MM.1S (cell line): ENCODE data around the gene TBPL2.

ENCODE experiments used
- DNase-seq: peaks from one replicate; pipeline ENCODE4 v3.0.0-alpha.2; 2015
- H2AFZ ChIP-seq: fragments of 300-600 bp; sonication (generic); 2 replicates; pipeline ENCODE4 v1.6.0; 2016; ENCODE audit warnings: antibody characterized with exemption, low read length
- H3F3A ChIP-seq: fragments of 300-600 bp; sonication (generic); 2 replicates; pipeline ENCODE4 v1.6.1; 2016; ENCODE audit warnings: mild to moderate bottlenecking, antibody characterized with exemption, low read length, moderate library complexity, mixed read lengths; ENCODE audit not compliant: insufficient read depth
- H3K27ac ChIP-seq: fragments of 300-600 bp; sonication (generic); 2 replicates; pipeline ENCODE4 v1.5.1; 2016; ENCODE audit warnings: mild to moderate bottlenecking, low read length
- H3K27me3 ChIP-seq: fragments of 300-600 bp; sonication (generic); replicated peaks from 2 replicates; pipeline ENCODE4 v1.6.0; 2016; ENCODE audit warnings: low read length; ENCODE audit not compliant: insufficient read depth
- H3K36me3 ChIP-seq: fragments of 300-600 bp; sonication (generic); replicated peaks from 2 replicates; pipeline ENCODE4 v1.6.1; 2016; ENCODE audit warnings: mild to moderate bottlenecking, low read length, mixed read lengths; ENCODE audit not compliant: insufficient read depth
- H3K4me1 ChIP-seq: fragments of 300-600 bp; sonication (generic); 2 replicates; pipeline ENCODE4 v1.6.1; 2016; ENCODE audit warnings: low read length, mixed read lengths
- H3K4me2 ChIP-seq: fragments of 300-600 bp; sonication (generic); 2 replicates; pipeline ENCODE4 v1.6.0; 2016; ENCODE audit warnings: low read depth, low read length
- H3K4me3 ChIP-seq: fragments of 300-600 bp; sonication (generic); 2 replicates; pipeline ENCODE4 v1.5.1; 2016; ENCODE audit warnings: low read length, mixed read lengths
- H3K79me2 ChIP-seq: fragments of 300-600 bp; sonication (generic); 2 replicates; pipeline ENCODE4 v1.6.1; 2016; ENCODE audit warnings: mixed run types, low read length, mixed read lengths
- H3K9ac ChIP-seq: fragments of 300-600 bp; sonication (generic); 2 replicates; pipeline ENCODE4 v1.6.1; 2016; ENCODE audit warnings: low read length, mixed read lengths
- H3K9me2 ChIP-seq: fragments of 300-600 bp; sonication (generic); replicated peaks from 2 replicates; pipeline ENCODE4 v1.6.1; 2016; ENCODE audit warnings: mild to moderate bottlenecking, low read length, mixed read lengths; ENCODE audit not compliant: insufficient read depth
- H3K9me3 ChIP-seq: fragments of 300-600 bp; sonication (generic); replicated peaks from 2 replicates; pipeline ENCODE4 v1.6.1; 2016; ENCODE audit warnings: mild to moderate bottlenecking, low read length, mixed read lengths; ENCODE audit not compliant: insufficient read depth
- H4K20me1 ChIP-seq: fragments of 300-600 bp; sonication (generic); 2 replicates; pipeline ENCODE4 v1.6.1; 2016; ENCODE audit warnings: mild to moderate bottlenecking, low read length, moderate library complexity, mixed read lengths; ENCODE audit not compliant: insufficient read depth
- EZH2 ChIP-seq: fragments of 300-600 bp; sonication (generic); optimal IDR thresholded peaks from 2 replicates; pipeline ENCODE3; 2017; ENCODE audit warnings: low read depth, mild to moderate bottlenecking, antibody characterized with exemption, low read length, mixed read lengths
- EZH2phosphoT487 ChIP-seq: fragments of 300-600 bp; sonication (generic); IDR thresholded peaks from 2 replicates; pipeline ENCODE4 v1.6.1; 2018; ENCODE audit warnings: antibody characterized with exemption, low read length
- TF ChIP-seq, protein P1 (sequence below): fragments of 300-600 bp; sonication (generic); IDR thresholded peaks from 2 replicates; pipeline ENCODE4 v1.5.1; 2016; ENCODE audit warnings: antibody characterized with exemption, low read length, mixed read lengths

Gene TBPL2

DNA sequence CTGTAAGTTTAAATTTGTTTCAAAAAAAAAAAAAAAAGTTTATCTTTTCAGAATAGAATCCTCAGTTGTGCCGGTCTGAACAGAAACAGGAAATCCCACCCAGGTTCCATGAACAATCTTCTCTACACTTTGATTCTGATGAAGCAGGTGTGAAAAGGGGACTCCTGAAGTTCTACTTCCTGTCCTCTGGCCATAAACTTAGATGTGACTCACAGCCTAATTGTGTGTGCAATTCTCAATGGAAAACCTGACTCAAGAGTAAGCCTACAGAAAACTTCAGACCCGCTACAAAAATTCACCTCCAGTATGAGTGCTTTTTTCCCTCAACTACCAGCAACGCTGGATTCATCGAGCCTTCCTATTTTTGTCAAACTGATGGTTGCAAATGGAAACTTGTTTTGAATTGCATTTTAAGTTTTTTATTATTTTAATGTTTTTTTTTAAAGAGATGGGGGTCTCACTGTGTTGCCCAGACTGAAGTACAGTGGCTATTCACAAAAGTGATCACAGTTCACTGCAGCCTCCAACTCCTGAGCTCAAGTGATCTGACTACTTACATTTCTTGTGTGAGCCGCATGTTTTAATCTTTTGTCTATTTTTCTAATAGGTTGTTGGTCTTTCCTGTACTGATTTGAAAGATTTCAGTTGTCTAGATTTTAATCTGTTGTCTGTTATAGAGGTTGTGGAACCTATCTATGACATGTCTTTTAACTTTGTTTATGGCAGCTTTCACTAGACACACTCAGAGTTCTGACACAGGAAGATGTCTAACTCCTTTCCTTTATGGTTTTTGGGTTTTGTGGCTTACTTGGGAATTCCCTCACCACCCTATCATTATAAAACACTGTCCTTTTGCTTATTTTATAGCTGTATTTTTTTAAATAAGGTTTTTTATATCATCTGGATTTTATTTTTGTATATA lies 66.4 kb downstream of the TBPL2 start:
- H3K4me3 ChIP-seq: no peak overlapping the region
- H3K27me3 ChIP-seq: no peaks in the 10 kb centered on the region
- H3K9ac ChIP-seq: no peak overlapping the region
- H3F3A ChIP-seq: no peaks in the 10 kb centered on the region
- H3K9me2 ChIP-seq: no peaks in the 10 kb centered on the region
- no peak for DNase-seq
- no peak overlapping the region for H3K4me2 ChIP-seq
- H2AFZ ChIP-seq: no peak overlapping the region
- no peaks in the 10 kb centered on the region for H3K9me3 ChIP-seq
- no peaks in the 10 kb centered on the region for H3K4me1 ChIP-seq
- H4K20me1 ChIP-seq: no peaks in the 10 kb centered on the region
- H3K27ac ChIP-seq: no peak overlapping the region
- no peaks in the 10 kb centered on the region for H3K36me3 ChIP-seq
- H3K79me2 ChIP-seq: no peaks in the 10 kb centered on the region
- TF ChIP-seq EZH2: no peak
- TF ChIP-seq, protein P1, sequence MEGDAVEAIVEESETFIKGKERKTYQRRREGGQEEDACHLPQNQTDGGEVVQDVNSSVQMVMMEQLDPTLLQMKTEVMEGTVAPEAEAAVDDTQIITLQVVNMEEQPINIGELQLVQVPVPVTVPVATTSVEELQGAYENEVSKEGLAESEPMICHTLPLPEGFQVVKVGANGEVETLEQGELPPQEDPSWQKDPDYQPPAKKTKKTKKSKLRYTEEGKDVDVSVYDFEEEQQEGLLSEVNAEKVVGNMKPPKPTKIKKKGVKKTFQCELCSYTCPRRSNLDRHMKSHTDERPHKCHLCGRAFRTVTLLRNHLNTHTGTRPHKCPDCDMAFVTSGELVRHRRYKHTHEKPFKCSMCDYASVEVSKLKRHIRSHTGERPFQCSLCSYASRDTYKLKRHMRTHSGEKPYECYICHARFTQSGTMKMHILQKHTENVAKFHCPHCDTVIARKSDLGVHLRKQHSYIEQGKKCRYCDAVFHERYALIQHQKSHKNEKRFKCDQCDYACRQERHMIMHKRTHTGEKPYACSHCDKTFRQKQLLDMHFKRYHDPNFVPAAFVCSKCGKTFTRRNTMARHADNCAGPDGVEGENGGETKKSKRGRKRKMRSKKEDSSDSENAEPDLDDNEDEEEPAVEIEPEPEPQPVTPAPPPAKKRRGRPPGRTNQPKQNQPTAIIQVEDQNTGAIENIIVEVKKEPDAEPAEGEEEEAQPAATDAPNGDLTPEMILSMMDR: no peak
- no peak for TF ChIP-seq EZH2phosphoT487

DNA sequence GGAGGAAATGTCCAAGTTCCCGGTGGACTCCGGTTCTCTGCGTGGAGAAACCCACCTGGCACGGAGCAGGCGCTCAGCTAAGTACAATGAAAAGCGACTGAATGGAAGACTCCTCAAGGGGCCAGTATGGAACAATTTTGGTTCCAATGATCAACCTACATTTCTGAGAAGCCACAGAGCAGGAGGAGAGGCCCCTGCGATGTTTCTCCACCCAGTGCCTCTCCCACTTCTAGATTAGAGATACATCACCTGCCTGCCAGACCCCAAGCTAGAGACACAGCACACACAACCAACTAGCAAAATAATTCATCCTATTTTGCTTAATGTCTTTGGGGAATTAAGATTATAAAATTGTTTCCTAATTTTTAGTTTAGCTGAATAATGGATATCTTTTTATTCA lies 67.6 kb downstream of the TBPL2 start:
- no peak overlapping the region for H3K4me3 ChIP-seq
- TF ChIP-seq EZH2phosphoT487: no peak
- TF ChIP-seq, protein P1: no peak
- TF ChIP-seq EZH2: no peak
- no peaks in the 10 kb centered on the region for H3K9me2 ChIP-seq
- H4K20me1 ChIP-seq: no peaks in the 10 kb centered on the region
- no peak overlapping the region for H3K9ac ChIP-seq
- H3K36me3 ChIP-seq: no peaks in the 10 kb centered on the region
- H3K4me2 ChIP-seq: no peak overlapping the region
- H3K4me1 ChIP-seq: no peaks in the 10 kb centered on the region
- H3K9me3 ChIP-seq: no peaks in the 10 kb centered on the region
- H2AFZ ChIP-seq: no peak overlapping the region
- no peak overlapping the region for H3K27ac ChIP-seq
- no peaks in the 10 kb centered on the region for H3K79me2 ChIP-seq
- no peak for DNase-seq
- no peaks in the 10 kb centered on the region for H3K27me3 ChIP-seq
- no peaks in the 10 kb centered on the region for H3F3A ChIP-seq

DNA sequence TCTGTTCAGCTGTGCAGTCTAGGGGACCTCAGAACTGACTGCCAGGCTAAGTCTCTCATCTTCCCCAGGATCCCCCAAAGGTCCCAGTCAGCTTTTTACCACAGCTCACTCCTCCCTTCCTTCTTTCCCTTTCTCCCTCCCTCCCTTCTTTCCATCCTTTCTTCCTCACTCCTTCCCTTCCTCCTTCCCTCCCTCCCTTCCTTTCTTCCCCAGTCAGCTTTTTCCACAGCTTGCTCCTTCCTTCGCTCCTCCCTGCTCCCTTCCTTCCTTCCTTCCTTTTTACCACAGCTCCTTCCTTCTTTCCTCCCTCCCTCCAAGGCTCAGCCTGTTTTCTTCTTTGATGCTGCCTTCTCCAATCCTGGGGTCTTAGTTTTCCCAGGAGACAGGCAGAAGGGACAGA lies 68.0 kb downstream of the TBPL2 start:
- no peak for DNase-seq
- Histone ChIP-seq H3K9ac (no peak overlapping the region), H2AFZ (no peak overlapping the region), H3K36me3 (no peaks in the 10 kb centered on the region), H3F3A (no peaks in the 10 kb centered on the region), H3K4me2 (no peak overlapping the region), H3K27me3 (no peaks in the 10 kb centered on the region), H4K20me1 (no peaks in the 10 kb centered on the region), H3K9me3 (no peaks in the 10 kb centered on the region), H3K79me2 (no peaks in the 10 kb centered on the region), H3K9me2 (no peaks in the 10 kb centered on the region), H3K4me1 (no peaks in the 10 kb centered on the region), H3K4me3 (no peak overlapping the region), H3K27ac (no peak overlapping the region)
- TF ChIP-seq, protein P1: no peak
- TF ChIP-seq EZH2phosphoT487 (no peak), EZH2 (no peak)
